ENCODE measurements around the gene C1orf167.
"Not testable (repeated sequence)": the region's sequence is repeated elsewhere in the genome, so short reads cannot be mapped to it uniquely, and the experiment has no call there.

Gene C1orf167

DNA sequence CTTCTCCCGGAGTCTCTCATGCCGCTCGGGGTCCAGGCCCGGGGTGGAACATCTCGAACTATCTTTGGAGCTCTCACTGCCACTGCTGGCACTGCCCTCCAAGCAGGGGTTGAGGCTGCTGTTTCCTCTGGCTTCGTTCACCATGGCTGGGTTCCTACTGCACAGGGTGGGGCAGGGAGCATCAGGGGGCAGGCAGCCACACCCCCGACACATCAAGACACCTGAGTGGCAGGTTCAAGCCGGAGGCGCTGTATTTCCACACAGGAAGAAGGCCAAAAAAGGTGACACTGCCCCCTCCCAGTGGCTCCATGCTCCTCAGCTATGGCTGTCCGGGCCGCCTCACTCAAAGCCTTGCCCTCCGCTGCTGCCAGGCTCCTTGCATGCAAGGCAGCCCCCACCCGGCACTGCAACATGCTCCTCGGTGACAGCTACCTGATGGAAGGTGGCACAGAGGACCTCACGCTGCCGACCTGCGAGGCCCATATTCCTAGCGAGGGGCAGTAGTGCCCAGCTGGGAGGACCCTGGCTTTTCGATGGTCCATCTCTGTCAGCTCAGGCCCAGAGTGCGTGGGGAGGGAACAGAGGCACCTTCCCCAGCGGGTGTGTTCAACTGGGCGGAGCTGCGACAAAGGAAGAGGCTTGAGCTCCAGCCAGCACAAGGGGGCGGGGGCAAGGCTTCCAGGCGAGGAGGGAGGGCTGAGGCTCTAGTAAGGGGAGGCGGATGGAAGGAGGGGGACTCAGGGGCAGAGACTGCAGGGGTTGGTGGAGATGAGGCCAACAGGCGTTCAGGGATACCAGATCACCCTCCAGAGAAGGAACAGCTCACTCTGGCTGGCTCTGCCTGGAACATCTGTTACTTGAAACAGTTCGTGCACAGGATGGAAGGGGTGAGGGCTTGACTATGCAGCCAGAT, 41.2 kb downstream of the C1orf167 start:
- DNase-seq (ENCODE audit: low read depth): peak; percentile 96

DNA sequence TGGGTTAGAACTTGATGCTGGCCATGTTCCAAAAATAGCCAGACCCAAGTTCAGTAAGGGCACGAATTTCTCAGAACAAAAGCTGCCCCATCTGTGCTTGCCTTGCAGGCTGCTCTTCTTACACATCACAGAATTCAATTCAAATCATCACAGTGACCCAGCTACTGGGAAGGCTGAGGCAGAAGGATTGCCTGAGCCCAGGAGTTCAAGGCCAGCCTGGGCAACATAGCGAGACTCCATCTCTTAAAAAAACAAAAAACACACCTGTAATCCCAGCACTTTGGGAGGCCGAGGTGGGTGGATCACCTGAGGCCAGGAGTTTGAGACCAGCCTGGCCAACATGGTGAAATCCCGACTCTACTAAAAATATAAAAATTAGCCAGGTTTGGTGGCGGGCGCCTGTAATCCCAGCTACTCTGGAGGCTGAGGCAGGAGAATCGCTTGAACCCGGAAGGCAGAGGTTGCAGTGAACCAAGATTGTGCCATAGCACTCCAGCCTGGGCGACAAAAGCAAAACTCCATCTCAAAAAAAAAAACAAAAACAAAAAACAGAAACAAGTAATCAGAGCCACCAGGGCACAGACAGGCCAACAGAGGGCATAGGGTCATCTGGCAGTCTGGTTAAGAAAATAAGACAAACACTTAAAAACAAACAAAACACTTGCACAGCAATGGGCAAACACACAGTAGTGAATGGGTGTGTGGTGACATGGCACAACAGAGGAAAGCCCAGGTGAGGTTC, 42.1 kb downstream of the C1orf167 start:
- DNase-seq (ENCODE audit: low read depth): not testable (repeated sequence)

DNA sequence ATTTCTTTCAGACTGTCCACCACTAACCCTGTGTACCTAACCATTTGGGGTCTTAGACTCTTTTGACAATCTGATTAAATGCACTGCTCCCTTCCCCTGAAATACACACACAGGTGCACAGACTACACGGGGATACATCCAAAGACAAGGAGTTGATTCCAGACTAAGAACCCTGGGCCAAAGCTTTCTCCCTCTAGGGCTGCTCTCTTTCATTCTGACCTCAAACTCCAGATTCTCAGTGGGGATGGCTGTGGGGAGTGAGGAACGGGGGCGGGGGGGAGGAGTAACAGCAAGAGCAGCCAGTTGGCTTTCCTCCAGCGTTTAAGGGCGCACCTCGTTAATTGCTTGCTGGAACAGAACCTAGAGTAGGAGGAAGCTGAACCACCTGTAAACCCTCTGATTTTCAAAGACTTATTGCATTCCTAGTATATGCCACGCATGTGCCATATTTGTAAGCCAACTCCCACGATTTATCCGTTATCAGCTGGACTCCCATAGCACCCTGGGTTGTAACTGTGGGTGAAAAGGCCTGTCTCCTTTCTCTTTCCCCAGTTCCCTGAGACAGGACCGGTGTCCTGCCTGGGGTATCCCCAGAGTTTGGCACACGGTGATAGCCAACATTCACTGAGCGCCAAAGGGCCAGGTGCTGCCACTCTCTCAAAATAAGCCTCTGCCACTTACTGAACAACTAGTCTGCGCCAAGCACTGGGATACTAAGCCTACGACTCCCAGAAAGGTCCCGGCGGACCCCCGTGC, 42.9 kb downstream of the C1orf167 start:
- peak; percentile 28 for DNase-seq (ENCODE audit: low read depth)

DNA sequence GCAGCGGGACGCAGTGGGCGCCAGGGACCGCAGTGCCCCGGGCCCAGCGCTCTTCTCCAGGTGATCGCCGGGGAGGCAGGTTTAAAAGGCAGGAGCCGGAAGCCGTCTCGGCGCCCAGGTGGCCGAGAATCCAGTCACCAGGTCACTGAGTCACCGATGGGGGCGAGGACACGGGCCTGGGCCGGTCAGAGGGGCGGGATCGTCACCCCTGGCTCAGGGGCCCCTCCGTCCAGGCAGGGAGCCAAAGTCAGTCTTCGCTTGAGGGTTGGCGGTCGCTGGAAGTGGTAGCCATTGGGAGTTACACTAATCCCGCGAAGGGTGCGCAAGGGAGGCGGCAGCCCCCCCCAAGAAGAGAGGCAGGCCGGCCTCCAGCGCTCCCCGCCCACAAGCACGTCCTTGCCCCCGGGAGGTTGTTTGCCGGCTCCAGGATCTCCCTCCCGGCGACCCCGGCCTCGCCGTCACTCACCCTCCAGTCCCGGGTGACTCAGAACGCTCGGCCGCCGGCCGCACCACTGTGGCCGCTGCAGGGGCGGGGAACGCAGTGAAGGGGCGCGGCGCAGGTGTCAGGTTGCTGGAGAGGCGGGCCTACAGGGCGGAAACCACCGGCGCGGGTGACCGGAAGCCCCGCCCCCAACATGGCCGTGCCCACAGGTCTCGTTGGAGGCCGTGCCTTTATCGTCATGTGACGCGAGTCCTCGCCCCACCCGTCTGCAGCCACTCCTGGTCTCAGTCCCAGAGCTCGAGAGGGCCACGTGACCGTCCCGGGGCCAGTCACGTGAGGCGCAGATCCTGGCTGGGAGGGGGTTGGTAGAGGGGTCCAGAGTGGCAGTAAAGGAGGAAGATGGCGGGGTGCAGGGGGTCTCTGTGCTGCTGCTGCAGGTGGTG, 43.7 kb downstream of the C1orf167 start, which contains the start of the genes CLCN6 and MTHFR:
CLCN6 (plus strand) TSS at position 770 of the 885 bp plus-strand sequence; CDS start at position 842, 72 bp downstream.
MTHFR (minus strand) TSS at position 543 of the 885 bp plus-strand sequence. CDS start 2,848 bp downstream, outside the sequence.
- DNase-seq (ENCODE audit: low read depth): peak; percentile 99

DNA sequence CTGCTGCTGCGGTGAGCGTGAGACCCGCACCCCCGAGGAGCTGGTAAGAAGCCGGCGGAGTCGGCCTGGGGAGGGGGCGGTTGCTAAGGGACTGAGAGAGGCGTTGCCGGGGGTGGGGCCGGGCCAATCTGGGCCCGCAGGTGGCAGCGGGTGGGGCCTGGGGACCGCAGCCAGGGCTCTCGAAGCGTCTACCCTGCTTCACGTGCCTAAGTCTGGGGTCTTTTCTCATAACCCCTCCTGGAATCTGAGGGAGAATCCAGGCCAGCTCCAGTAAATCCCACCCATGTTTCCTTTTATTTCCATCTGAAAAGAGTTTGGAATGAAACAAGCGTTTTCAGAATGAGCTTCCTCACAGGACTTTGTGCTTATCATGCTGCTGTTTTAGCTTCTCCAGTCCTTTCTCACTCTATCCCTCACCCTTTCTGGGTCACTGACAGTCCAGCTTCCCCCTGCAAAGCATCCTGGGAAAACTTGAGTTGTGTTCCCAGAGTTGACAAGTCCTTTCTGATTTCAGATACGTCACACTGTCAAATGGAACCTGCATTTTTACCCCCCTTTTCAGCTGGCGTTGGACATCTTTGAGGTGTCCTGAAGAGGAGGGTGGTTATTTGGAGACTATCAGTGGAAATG, 44.4 kb downstream of the C1orf167 start:
- no peak for DNase-seq (ENCODE audit: low read depth)

DNA sequence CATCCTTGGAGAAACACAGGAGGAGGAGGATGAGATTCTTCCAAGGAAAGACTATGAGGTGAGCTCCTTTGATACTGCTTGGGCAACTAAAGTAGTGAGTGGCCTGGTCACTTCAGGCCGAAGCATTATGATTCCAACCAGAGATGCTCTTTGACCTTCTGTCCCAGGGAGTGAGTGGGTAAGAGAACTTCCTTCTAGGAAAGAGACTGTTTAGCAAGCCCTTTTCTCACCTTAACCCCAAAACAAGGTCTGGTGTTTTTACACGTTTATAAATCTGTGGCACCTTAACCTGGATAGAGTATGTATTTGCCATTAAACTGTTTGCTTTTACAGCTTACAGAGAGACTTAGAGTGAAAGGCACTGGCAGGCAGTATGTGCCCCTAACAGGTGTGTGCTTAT, 45.1 kb downstream of the C1orf167 start:
- DNase-seq (ENCODE audit: low read depth): no peak

DNA sequence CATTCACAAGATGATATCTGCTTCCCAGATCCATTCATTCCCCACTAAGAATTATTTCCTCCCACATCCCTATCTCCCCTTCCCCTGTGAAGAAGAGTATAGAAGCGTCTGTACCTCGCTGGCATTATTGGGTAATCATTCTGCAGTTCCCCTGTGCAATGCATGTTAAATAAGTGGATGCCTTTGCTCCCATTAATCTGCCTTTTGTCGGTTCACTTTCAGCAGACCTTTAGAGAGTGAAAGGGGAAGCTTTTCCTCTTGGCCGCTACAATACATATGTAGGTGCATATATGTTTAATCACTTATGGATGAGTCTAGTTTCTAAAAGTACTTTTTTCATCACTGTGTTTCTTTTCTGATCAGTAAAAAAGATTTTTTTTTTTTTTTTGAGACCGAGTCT, 51.0 kb downstream of the C1orf167 start:
- DNase-seq (ENCODE audit: low read depth): no peak

DNA sequence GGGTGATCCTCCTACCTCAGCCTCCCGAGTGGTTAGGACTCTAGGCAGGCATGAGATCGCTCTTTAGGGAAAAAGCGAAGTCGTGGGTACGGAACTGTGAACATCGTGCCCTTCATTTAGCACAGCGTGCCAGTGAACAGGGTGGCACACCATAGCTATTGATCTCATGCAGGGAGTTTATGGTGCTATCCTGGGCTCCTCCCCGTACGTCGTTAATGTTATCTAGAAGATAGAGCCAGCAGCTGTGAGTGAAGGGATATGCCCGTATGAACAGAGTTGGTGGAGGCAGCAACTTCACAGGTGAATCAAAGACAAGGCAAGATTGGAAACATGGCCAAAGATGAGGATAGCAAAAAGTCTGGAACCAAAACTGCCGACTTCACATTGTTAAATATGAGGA, 55.2 kb downstream of the C1orf167 start:
- DNase-seq (ENCODE audit: low read depth): no peak

DNA sequence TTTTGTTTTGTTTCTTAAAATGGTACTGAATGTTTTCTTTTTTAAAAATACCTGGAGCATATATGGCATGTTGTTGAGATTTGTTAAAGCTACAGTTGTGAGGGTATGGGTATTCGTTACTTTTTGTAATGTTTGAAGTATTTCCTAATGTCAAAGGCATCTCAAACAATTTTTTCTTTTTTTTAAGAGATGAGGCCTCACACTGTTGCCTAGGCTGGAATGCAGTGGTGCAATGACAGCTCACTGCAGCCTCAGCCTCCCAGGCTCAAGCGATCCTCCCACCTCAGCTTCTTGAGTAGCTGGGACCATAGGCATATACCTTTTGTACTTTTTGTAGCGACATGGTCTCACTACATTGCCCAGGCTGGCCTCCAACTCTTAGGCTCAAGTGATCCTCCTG, 60.1 kb downstream of the C1orf167 start:
- no peak for DNase-seq (ENCODE audit: low read depth)

DNA sequence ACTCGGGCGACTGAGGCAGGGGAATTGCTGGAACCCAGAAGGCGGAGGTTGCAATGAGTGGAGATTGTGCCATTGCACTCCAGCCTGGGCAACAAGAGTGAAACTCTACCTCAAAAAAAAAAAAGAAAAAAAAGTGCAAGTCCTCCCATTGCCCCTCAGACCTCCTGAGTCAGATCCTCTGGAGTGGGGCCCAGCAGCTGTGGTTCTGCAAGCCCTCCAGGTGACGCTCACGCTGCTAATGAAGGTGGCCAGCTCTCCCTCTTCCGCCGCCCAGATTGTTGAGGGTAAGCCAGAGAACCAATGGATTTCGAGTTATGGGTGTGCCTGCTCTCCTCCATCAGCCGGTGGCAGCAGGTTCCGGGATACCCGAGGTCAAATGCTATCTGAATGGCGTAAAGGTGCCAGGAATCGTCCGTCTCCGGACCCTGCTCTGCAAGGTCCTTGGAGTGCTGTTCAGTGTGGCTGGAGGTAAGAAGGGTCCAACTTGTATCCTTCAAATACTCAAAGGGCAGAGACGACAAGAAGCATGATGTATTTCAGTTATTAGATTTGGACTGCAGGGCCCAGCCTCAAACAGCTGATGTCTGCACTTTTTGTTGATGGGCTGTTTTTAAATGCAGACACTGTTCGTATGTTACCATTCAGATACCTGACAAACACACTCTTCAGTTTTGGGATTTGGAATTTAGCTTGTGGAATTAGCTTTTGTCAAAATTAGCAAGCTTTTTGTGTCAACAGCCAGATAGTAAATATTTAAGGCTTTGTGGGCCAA, 61.6 kb downstream of the C1orf167 start:
- DNase-seq (ENCODE audit: low read depth): no peak

DNA sequence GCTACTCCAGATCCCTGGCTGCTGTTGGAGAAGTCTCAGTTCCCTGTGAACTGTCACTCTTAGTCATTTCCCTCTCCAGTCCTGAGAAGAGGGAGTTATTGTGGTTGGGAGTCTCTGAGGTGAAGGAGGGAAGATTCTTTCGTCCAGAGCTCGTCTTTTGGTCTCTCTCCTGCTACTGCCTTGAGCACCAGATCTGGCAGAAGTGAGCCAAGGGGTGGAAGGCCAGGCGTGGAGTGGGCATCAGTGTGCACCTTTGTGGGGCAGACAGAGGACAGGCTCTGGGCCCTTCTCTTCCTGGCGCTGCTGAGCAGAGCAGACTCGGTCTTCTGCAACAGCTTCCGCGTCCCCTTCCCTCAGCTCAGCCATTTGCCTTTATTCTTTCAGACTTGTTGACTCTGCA, 63.1 kb downstream of the C1orf167 start:
- no peak for DNase-seq (ENCODE audit: low read depth)

DNA sequence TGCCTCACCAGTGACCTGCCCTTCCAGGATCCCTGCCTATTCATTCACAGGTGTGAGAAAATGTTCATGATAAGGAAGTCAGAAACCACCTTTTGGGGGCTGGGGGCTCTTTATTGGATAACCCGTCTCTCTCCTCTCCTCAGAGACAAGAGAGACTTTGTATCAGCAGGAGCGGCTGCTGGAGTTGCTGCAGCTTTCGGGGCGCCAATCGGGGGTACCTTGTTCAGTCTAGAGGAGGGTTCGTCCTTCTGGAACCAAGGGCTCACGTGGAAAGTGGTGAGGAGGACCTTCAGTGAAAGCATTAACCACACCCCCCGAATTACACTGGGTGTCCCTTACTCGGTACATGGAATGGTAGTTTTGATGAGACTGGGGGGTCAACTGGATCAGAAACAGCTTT, 65.0 kb downstream of the C1orf167 start:
- no peak for DNase-seq (ENCODE audit: low read depth)

DNA sequence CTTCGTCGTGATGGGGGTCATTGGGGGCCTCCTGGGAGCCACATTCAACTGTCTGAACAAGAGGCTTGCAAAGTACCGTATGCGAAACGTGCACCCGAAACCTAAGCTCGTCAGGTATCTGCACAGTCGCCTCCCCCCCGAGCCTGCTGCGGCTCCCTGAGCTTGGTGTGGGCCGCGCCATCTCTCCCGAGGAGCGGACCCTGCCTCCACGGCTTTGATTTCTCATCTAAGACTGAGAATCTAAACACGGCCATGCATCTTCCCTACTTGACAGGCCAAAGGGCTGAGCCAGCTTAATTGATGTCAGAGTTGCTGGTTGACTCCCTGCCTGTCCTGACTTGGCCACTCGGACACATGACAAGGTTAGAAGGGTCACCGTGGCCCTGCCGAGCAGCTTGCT, 66.5 kb downstream of the C1orf167 start:
- no peak for DNase-seq (ENCODE audit: low read depth)

DNA sequence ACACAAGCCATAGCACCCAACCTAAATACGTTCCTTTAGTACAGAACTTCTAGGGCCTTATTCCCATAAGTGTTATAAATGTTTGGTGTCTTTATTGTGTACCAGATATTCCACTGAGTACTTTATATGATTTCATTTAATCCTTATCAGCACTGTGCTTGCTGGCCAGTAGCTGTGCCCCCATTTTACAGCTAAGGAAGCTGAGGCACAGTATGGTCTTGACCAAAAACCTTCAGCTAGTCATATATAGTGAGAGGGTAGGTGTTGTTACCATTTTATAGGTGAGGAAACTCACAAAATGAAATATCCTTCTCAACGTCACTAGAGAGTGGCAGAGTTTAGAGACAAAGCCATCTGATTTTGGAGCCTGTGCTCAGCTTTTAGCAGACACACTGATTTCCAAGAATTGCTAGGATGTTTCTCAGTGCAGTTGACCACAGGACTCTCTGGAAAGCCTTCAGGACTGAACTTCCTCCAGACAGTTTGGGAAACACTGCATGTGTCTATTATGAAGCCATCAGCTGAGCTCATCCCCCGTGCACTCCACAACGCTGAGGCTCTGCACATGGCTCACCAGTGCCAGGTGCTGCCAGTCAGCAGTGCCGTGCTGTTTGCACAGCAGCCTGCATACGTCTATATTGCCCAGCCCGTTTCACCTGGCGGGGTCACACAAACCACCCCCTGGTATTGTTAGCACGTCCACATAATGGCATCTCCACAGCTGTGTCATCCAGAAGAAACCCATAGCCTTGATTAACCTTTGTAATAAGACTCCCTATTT, 70.1 kb downstream of the C1orf167 start:
- no peak for DNase-seq (ENCODE audit: low read depth)

DNA sequence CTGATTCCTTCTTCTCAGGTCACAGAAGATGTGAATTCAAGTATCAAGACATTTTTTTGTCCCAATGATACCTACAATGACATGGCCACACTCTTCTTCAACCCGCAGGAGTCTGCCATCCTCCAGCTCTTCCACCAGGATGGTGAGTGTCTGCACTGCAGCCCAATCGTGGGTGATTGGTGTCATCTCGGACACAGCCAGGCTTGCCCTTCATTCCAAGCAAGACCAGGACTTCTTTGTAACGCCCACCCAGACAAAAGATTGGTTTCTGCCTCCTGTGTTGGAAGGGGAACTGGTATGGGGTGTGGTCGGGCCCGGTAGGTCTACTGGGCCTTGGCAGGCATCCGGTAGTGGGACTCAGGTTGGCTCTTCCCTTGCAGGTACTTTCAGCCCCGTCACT, 71.5 kb downstream of the C1orf167 start:
- DNase-seq (ENCODE audit: low read depth): no peak

DNA sequence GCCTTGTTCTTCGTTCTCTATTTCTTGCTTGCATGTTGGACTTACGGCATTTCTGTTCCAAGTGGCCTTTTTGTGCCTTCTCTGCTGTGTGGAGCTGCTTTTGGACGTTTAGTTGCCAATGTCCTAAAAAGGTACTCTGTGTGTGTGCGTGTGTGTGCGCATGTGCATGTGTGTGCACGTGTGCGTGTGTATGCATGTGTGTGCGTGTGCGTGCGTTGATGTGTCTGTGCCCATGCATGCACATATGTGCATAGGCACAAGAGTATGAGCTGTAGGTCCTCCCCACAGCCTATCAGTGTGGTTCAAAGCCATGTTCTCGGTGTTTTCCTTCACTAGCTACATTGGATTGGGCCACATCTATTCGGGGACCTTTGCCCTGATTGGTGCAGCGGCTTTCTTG, 71.9 kb downstream of the C1orf167 start:
- DNase-seq (ENCODE audit: low read depth): no peak

DNA sequence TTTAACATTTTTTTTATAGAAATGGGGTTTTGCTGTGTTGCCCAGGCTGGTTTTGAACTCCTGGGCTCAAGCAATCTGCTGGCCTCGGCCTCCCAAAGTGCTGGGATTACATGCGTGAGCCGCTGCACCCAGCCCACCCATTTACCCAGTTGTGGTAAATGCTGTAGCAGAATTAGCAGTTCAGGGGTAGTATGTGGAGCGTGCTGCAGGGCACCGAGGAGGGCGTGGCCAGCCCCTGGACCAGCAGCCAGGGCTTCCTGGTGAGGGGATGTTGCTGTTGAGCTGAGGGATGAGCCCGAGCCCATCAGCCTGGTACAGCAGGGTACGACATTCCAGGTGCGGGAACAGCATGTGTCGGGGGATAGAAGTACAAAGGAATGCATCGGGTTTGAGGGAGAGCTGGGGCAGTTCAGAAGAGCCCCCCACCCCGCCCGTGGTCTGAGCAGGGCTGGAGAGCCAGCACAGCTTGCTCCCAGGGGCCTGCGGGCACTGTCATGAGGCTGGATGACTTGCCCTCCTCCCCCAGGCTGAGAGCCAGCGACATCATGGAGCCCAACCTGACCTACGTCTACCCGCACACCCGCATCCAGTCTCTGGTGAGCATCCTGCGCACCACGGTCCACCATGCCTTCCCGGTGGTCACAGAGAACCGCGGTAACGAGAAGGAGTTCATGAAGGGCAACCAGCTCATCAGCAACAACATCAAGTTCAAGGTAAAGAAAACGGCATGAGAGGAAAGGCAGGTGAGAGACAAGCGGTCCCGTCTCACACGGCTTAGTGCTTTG, 73.6 kb downstream of the C1orf167 start:
- no peak for DNase-seq (ENCODE audit: low read depth)
